ENCODE data around the gene TSTD1.

- TF ChIP-seq EZH2 (IDR thresholded peaks at IDR 0.05) (no peak), POLR2AphosphoS5 (IDR thresholded peaks at IDR 0.05; ENCODE audit: borderline replicate concordance, low read depth, low read length) (no peak), FOXP2 (optimal IDR thresholded peaks at IDR 0.05; ENCODE audit: control extremely low read depth, extremely low read length, insufficient read depth) (no peak)
Measured at GRCh38 chr1:161079436-161080110, 40.8 kb upstream of the TSTD1 start.
